Gastroesophageal sphincter (tissue), 3 donors: ENCODE measurements around the gene NTRK3.

Source experiments
- POLR2AphosphoS5 ChIP-seq: sonication (generic); formaldehyde crosslinking; IDR thresholded peaks from one replicate; pipeline ENCODE4 v1.6.1; 2017; ENCODE audit warnings: antibody characterized with exemption
- TF ChIP-seq, protein P1 (sequence below), 4 experiments: fragments of 200-600 bp in 2 of 4; fragments of 450-650 bp in 2 of 4; sonication (generic) in 1 of 4; IDR thresholded peaks; one replicate each; pipeline ENCODE4 v1.5.1; 2017 to 2019; ENCODE audit warnings: antibody characterized with exemption in 4 of 4, mild to moderate bottlenecking in 2 of 4, moderate library complexity in 2 of 4

DNA sequence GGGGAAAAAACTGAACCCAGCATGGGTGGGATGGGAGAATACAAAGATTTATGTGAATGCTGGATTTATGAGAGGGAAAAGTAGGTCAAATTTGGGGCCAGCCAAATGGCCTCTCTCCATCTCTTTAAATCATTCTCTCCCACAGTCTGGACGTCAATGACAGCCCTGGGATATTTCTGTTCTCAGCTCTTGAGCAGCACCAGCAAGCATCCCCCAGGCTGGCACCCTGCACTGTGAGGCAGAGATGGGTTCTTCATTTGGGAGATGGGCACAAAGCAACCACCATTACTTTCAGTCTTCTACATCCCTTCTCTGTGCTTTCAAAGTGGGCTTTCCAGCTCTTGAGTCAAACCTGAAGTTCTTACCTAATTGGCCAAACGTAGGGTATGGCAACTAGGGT is 321.0 kb downstream of the NTRK3 start:
- TF ChIP-seq, protein P1, sequence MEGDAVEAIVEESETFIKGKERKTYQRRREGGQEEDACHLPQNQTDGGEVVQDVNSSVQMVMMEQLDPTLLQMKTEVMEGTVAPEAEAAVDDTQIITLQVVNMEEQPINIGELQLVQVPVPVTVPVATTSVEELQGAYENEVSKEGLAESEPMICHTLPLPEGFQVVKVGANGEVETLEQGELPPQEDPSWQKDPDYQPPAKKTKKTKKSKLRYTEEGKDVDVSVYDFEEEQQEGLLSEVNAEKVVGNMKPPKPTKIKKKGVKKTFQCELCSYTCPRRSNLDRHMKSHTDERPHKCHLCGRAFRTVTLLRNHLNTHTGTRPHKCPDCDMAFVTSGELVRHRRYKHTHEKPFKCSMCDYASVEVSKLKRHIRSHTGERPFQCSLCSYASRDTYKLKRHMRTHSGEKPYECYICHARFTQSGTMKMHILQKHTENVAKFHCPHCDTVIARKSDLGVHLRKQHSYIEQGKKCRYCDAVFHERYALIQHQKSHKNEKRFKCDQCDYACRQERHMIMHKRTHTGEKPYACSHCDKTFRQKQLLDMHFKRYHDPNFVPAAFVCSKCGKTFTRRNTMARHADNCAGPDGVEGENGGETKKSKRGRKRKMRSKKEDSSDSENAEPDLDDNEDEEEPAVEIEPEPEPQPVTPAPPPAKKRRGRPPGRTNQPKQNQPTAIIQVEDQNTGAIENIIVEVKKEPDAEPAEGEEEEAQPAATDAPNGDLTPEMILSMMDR (IDR thresholded peaks at IDR 0.05): no peak
- no peak for TF ChIP-seq POLR2AphosphoS5
